Measurements from ENCODE around the gene PDCD4.
"Not testable (repeated sequence)": the region's sequence is repeated elsewhere in the genome, so short reads cannot be mapped to it uniquely, and the experiment has no call there.

PDCD4 gene

DNA sequence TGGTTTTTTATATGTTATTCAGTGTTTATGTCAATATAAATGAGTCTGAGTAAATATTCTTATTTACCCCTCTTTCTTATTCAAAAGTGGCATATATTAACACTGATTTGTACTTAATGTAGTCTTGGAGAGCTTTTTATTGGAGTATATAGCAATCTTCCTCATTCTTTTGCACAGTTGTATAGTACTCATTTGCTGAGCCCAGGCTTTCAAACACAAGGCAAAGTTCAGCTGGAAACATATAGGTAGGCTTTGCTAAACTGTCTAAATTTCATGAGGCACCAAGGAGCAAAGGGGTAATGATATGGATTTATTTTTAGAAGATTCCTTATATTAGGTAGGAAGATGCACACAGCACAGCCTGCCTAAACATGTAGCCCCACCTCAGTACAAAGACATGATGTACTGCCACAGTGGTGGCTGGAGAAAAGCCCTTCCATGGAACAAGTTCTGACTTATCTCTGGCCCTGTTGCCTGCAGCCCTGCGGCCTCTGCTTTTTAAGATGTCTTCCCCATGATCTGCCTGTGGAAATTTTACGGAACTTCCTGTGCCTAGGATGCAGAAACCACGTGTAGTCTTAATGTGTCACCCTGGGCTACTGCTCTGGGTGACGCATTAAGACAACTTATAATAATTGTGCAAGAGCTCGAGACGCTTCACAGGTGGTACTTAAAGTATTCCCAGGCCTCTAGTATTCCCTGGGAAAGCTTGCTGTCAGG lies 9.6 kb upstream of the PDCD4 start:
- DNase-seq (ENCODE audit: low spot score), result no peak

DNA sequence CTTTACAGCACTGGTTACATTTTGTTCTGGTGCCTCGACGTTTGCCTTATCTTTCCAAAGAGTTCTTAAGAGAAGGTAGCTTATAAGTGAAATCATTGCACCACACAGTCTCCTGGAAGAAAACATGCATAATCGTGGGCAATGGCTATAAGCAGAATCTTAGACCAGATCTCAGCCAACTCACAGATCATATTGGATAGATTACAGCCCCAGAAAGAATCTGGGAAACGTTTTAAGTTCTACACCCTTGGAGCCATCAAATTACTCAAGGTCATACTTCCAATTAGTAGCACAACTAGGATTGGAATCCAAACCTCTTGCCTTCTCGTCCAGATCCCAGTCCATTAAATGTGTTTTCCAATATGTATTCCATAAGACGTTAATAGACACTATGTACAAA lies 8.8 kb upstream of the PDCD4 start:
- DNase-seq (ENCODE audit: low spot score), result no peak

DNA sequence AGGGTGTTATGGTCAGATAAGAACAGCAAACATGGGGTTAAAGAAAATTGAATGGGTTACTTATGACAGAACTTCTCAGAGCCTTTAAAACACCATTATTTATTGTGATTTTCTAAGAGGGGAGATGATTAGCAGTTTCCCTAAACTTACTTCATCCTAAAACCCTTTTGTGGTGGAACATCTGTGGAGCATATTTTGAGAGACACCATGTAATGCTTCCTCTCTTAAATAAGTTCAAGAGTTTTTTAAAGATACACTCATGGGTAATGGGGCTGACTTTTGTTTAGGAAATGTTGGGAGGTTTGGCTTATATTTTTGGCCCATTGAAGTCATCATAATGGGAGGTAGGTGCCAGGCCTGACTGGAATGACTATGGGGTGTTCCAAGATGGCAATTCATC lies 8.4 kb upstream of the PDCD4 start:
- no peak for DNase-seq (ENCODE audit: low spot score)

- no peak for DNase-seq (ENCODE audit: low spot score)
Measured at GRCh38 chr10:110863956-110864355, 7.8 kb upstream of the PDCD4 start.

DNA sequence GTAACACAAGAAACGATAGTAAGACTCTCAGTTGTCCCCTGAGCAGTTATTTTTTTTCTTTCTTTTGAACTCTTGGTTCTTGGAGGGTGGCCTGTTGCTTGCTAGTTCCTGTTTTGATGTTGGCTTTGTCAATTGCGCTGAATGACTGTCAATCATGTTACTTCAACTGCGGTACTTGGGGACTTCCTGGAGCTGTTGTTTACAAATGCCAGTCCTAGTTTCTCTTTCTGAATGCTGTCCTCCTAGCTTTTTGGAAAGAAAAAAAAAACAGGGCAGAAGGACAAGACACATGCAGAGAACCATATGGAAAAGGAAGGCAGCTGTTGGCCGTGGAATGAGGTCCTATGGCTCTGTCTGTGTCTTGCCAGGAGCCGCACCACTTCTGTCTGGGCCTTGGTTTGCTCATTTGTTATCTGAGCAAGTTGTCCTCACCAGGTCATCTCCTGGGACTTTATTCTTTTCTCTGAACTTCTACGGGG lies 7.0 kb upstream of the PDCD4 start:
- DNase-seq (ENCODE audit: low spot score), result no peak

DNA sequence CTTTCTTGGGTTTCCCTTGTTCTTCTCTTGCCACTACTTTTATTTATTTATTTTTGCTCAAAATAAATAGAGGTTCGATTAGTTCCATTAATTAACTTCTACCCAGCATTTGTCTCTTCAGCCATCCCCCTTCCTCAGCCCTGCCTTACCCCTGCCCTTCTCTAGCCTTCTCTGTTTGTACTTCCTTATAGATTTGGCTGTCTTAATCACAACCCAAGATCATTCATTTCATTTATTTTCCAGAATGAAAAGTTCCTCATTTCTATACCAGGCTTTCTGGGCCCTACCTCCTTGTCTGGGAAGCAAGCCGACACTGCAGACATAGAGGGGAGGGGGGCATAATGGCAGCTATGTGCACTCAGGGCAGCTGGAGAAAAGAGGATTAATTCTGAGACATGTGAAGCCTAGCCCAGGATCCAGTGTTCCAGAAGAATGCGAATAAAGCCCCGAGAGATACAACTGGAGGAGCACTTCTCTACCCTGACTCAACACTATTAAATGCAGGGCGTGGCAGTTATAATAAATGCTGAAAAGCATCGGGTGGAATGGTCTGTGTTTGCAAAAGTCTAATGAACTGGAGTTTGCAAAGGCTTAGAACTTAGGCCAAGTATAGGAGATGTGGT lies 6.4 kb upstream of the PDCD4 start:
- peak; percentile 66 for DNase-seq (ENCODE audit: low spot score)

DNA sequence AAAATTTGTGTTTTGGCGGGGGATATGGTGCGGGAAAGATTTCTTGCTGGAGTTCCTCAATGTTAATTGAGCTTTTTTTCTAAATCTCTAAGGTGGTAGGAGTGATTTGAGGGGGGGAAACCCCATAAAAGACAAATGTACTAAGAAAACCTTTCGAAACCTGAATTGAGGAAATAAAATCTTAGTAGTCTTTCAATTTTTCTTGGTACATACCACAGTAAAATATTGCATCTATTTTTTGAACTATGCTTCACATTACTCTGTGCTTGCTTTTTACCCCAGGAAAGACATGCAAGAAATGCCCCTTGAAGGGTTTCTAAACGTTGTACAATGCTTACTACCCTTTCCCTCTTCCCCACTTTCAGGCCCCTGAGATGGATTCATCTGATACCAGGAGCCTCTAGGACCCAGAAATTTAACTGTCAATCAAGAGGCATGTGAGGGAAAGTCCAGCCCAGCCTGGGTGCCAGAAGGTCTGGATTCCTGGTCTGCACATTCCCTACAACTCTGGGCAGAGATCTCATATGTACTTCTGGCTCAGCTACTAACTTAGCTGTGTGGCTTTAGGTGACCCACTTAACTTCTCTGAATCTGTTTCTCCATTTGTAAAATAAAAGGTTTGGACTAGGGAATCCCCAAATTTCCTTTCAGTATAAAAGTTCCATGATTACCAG lies 5.8 kb upstream of the PDCD4 start:
- DNase-seq (ENCODE audit: low spot score), result no peak

DNA sequence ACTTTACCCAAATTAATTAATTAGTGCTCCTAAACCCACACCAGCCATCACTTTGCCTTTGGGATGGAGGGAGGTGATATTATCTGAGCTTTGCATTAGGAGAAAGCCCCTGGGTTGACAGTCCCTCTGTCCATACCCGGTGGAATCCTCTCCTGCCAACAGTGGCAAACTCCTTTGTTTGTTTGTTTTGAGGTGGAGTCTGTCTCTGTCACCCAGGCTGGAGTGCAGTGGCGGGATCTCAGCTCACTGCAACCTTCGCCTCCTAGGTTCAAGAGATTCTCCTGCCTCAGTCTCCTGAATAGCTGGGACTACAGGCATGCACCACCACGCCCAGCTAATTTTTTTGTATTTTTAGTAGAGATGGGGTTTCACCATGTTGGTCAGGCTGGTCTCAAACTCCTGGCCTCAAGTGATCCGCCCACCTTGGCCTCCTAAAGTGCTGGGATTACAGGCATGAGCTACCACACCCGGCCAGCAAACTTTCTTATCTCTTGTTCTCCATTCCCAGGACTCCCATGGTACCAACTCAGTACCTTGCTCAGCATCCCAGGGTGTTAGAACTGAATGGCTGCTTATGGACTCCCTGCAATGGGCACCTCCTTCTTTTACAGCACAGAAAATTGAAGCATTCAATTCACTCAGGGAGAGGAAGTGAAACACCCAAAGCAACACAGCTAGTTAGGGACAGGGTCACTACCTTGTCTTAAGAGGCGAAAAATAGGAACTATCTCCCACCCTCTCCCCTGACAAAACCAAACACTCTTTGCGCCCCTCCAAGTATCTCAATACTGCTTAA lies 4.5 kb upstream of the PDCD4 start:
- not testable (repeated sequence) for DNase-seq (ENCODE audit: low spot score)

DNA sequence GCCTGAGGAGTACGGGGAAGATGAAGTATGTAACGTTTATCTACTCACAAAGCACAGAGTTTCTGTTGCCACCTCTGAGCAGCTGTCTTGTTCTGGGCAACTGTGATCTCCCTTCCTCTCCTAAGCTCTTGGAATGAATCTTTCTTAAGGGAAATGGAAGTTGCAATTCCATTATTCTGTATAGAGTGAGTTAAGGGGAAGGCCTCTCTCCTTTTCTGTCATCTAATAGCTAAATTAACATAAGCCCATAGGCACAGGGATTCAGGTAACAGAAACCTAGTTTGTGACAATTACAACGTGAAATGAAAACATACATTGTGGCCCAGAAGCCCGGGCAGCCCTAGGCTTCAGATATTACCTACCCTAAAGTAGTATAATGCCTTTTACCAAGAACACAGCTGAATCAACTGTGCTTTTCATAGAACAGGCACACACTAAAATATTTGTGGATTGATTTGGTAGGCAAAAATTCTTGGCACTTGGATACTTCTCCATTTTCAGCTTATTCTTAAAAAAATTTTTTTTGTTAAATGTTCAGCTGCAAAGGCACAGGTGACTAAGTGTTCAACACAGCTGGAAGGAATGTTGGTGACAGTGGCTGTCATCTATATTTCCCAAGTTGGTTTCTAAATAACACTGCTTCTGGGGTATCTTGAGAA lies 3.8 kb upstream of the PDCD4 start:
- no peak for DNase-seq (ENCODE audit: low spot score)

GRCh38 chr10:110868981-110869380 lies 2.7 kb upstream of the PDCD4 start:
- DNase-seq (ENCODE audit: low spot score), result no peak

DNA sequence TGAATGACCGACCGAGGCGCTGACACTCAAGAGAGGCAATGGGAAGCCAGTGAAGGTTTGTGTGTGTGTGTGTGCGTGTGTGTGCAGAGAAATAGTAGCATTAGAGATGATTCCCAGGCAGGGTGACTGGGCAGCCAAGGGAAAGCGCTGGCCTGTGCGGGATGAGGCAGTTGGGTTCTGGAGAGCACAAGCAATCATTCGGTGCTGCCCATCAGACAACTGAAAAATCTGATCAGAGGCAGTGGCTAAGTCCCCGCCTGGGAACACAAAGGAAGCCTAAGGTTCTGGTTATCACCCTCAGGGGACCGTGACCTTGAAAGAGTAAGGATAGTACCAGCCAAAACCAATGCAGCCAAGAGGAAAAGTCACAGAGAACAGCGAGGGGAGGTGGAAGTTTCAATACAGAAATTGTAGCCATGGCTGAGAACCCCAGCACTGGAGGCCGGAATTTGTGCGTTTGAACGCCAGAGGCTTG lies 868 bp upstream of the PDCD4 start:
- no peak for DNase-seq (ENCODE audit: low spot score)

- DNase-seq (ENCODE audit: low spot score), result peak; percentile 51
Measured at GRCh38 chr10:110872145-110872983, 636 bp downstream of the PDCD4 start.

DNA sequence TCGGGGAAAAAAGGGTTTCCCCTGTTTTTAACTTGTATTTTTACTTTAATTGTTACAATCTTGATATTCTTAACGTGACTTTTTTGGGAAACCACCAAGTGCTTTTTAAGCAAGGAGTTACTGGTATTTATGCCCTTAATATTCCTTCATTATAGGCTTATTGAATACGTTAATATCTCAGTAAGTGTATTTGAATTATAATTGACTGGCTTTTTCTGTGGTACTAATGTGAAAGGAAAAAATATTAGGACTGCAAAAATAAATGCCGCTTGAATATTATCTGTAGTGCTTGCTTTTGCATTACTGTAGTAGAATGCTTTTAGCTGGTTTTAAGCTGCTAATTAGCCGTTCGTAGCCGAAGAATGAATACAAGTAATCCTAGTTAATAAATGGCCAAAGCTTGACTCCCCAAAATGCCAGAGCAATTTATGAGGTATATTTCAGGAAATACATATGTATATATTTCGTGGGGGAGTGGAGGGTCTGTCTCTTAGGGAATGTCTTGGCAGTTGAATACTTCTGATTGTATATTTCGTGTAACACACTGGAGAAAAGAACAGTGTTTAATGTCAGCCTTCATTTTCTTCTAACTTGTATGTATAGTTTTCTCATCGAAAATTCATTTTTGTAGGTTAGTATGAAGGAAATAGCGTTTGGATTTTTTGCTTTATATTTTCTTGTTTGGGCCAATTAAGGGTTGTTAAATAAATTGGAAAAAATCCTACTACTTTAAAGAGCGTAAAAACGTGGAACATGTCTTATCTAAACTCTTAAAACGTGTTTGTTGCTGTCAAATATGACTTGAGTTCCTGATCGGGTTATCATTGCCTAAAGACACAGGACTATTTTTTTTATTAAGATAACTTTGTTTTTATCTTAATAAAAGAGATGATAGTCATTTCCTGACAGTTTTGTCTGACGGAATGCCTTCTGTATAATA lies 1.5 kb downstream of the PDCD4 start:
- DNase-seq (ENCODE audit: low spot score), result no peak

- DNase-seq (ENCODE audit: low spot score), result no peak
Measured at GRCh38 chr10:110873951-110874350, 2.2 kb downstream of the PDCD4 start.

- no peak for DNase-seq (ENCODE audit: low spot score)
Measured at GRCh38 chr10:110876000-110876399, 4.3 kb downstream of the PDCD4 start.

GRCh38 chr10:110876788-110877187 lies 5.1 kb downstream of the PDCD4 start:
- no peak for DNase-seq (ENCODE audit: low spot score)

DNA sequence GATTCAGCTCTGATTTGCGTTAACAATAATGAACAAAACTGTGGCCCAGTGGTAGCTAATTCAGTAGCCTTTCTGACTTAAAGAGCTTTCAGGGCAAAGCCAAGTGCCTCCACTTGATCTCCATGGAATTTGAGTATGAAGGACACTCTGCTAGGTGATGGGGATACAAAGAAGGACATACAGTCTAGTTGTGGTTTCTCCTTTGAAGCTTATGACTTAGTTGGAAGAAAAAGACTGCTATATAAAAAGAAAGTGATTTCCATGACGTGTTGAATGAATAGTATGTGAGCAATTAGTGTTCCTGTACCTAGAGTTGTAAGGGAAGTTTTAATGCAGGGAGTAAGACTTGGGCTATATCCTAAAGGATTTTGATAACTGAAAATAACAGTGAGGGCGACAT lies 8.3 kb downstream of the PDCD4 start:
- DNase-seq (ENCODE audit: low spot score), result no peak

DNA sequence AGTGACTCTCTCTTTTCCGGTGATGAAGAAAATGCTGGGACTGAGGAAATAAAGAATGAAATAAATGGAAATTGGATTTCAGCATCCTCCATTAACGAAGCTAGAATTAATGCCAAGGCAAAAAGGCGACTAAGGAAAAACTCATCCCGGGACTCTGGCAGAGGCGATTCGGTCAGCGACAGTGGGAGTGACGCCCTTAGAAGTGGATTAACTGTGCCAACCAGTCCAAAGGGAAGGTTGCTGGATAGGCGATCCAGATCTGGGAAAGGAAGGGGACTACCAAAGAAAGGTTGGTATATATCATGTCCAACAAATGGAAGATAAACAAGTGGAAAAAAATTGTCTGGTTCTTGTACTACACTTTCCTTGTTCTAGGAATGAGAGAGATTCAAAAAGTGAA lies 9.5 kb downstream of the PDCD4 start:
- no peak for DNase-seq (ENCODE audit: low spot score)

- no peak for DNase-seq (ENCODE audit: low spot score)
Measured at GRCh38 chr10:110881905-110882304, 10.2 kb downstream of the PDCD4 start.

GRCh38 chr10:110883924-110884323 lies 12.2 kb downstream of the PDCD4 start:
- DNase-seq (ENCODE audit: low spot score), result no peak

Data from AG20443 (cell line).